Cardiac muscle cell (in vitro differentiated cells and primary cell): ENCODE data around the gene PRSS36. TPM values are rescaled to one million over a fixed set of nuclear protein-coding genes. Genes with fewer than 3 reads are reported as not detected.

Experiments
- DNase-seq, 2 donors: peaks; one replicate each; pipeline versions ENCODE4 v3.0.0 to v3.0.0-alpha.2; 2010 to 2017; ENCODE audit warnings: low read depth in 1 of 2, low spot score in 1 of 2
- H3K27ac ChIP-seq: fragments of 200-600 bp; sonication (generic); 2 replicates; pipeline ENCODE4 v1.5.1; 2016
- H3K27me3 ChIP-seq: fragments of 200-600 bp; sonication (generic); 2 replicates; pipeline ENCODE4 v1.6.0; 2016; ENCODE audit warnings: control low read depth
- H3K36me3 ChIP-seq: fragments of 200-600 bp; sonication (generic); 2 replicates; pipeline ENCODE4 v1.5.1; 2016; ENCODE audit warnings: control low read depth
- H3K4me1 ChIP-seq: fragments of 200-600 bp; sonication (generic); 2 replicates; pipeline ENCODE4 v1.8.1; 2017; ENCODE audit warnings: low read depth, mild to moderate bottlenecking, mixed run types
- H3K4me3 ChIP-seq: fragments of 200-600 bp; sonication (generic); 2 replicates; pipeline ENCODE4 v1.5.1; 2016; ENCODE audit warnings: mild to moderate bottlenecking
- H3K9me3 ChIP-seq: fragments of 200-600 bp; sonication (generic); 2 replicates; pipeline ENCODE4 v1.5.1; 2017; ENCODE audit warnings: low read depth, mild to moderate bottlenecking, control low read depth
- polyA plus RNA-seq: library from polyadenylated mRNA; unstranded; fragments of >200 nt; fragmentation: Nextera tagmentation; extraction: Ambion mirVana; gene quantifications from 2 replicates; pipeline ENCODE4 v1.2.1, GENCODE V29; 2016
- total RNA-seq: library from RNA; depleted of rRNA; stranded (reverse); fragments of >200 nt; gene quantifications from 2 replicates; pipeline ENCODE4 v1.2.3, GENCODE V29; 2016
- TF ChIP-seq, protein P1 (sequence below): IDR thresholded peaks from 2 replicates; pipeline ENCODE4 v1.5.1; 2012; ENCODE audit warnings: low read depth, mild to moderate bottlenecking, low read length

Gene PRSS36
- total and polyA plus RNA-seq, 2 experiments from 2014 or later = 0.63 to 1.8 TPM

DNA sequence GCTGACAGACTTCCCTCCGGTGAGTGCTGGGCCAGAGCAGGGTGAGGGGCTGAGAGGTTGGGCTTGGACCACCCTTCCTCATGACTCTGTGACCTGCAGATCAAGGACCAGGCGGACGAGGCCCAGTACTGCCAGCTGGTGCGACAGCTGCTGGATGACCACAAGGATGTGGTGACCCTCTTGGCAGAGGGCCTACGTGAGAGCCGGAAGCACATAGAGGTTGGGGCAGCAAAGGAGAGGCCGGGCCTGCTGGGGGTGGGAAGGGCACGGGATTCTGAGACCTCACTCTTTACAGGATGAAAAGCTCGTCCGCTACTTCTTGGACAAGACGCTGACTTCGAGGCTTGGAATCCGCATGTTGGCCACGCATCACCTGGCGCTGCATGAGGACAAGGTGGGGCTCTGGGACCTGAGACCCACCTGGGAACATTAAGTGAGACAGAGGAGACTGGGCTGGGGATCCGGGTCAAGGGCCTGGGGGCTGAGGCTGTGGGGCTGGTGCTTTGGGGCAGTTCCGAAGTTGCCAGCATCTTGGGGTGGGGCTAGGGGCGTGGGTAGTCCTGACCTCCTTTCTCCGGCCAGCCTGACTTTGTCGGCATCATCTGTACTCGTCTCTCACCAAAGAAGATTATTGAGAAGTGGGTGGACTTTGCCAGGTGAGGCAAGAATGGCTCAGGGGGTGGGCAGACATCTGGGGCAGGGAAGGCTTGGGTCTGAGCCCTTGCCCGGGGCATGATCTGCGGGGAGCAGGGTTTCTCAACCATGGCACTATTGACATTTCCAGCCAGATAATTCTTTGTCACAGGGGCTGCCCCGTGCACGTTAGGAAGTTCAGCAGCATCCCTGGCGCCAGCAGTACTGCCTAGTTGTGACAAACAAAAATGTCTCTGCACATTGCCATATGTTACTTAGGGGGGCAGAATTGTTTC, 39.5 kb downstream of the PRSS36 start:
- Histone ChIP-seq H3K36me3 (peaks cover 23% of the 10 kb centered on the region), H3K27ac (no peak overlapping the region), H3K4me1 (no peaks in the 10 kb centered on the region), H3K9me3 (no peaks in the 10 kb centered on the region), H3K27me3 (no peaks in the 10 kb centered on the region), H3K4me3 (no peak overlapping the region)
- DNase-seq = no peak
- TF ChIP-seq, protein P1, sequence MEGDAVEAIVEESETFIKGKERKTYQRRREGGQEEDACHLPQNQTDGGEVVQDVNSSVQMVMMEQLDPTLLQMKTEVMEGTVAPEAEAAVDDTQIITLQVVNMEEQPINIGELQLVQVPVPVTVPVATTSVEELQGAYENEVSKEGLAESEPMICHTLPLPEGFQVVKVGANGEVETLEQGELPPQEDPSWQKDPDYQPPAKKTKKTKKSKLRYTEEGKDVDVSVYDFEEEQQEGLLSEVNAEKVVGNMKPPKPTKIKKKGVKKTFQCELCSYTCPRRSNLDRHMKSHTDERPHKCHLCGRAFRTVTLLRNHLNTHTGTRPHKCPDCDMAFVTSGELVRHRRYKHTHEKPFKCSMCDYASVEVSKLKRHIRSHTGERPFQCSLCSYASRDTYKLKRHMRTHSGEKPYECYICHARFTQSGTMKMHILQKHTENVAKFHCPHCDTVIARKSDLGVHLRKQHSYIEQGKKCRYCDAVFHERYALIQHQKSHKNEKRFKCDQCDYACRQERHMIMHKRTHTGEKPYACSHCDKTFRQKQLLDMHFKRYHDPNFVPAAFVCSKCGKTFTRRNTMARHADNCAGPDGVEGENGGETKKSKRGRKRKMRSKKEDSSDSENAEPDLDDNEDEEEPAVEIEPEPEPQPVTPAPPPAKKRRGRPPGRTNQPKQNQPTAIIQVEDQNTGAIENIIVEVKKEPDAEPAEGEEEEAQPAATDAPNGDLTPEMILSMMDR = no peak

DNA sequence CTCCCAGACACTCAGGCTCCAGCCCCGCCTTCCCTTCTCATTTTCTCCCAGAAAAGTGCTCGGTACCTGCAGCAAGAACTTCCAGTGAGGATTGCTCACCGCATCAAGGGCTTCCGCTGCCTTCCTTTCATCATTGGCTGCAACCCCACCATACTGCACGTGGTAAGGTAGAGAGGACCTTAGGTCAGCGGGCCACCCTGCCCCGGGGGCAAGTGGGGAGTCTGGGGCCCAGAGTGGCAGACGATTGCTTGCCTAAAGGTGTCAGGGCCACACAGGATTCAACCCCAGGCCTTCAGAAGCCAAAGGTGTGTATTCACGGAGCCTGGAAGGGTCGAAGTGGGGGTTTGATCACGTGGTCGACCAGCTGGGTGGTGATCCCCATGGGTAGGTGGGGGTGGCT, 40.2 kb downstream of the PRSS36 start:
- DNase-seq = no peak
- no peak overlapping the region for H3K4me3 ChIP-seq
- no peak overlapping the region for H3K27ac ChIP-seq
- H3K27me3 ChIP-seq = no peaks in the 10 kb centered on the region
- H3K4me1 ChIP-seq = no peaks in the 10 kb centered on the region
- TF ChIP-seq, protein P1 = no peak
- H3K9me3 ChIP-seq = no peaks in the 10 kb centered on the region
- peaks cover 23% of the 10 kb centered on the region for H3K36me3 ChIP-seq

DNA sequence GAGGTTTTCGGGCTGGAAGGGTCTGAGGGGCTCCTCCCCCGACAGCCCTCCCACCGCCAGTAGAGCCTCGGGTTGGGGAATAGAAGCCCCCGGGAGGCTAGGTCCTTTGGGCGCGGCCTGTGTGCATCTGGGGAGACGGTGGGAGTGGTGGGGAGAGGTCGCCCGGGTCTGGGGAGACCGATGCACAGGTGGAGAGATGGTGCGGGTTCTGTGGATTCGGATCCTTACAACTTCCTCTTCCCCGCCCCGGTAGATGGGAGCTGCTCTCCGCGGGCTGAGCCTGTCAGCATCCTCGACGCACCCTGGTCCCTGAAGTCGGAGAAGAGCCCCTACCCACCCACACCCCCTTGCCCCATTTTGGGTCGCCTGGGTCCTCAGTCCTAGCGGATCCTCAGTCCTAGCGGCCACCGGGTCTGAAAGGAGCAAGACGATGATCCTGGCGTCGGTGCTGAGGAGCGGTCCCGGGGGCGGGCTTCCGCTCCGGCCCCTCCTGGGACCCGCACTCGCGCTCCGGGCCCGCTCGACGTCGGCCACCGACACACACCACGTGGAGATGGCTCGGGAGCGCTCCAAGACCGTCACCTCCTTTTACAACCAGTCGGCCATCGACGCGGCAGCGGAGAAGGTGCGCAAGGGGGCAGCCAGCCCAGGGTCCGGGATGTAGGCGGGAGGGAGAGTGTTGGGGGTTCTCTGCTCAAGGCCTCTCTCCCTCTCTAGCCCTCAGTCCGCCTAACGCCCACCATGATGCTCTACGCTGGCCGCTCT, 40.9 kb downstream of the PRSS36 start:
- peak overlapping the region; percentile 98 for H3K4me3 ChIP-seq
- no peak for DNase-seq
- TF ChIP-seq, protein P1 = no peak
- no peak overlapping the region for H3K27ac ChIP-seq
- H3K9me3 ChIP-seq = no peaks in the 10 kb centered on the region
- H3K27me3 ChIP-seq = no peaks in the 10 kb centered on the region
- peaks cover 23% of the 10 kb centered on the region for H3K36me3 ChIP-seq
- no peaks in the 10 kb centered on the region for H3K4me1 ChIP-seq

DNA sequence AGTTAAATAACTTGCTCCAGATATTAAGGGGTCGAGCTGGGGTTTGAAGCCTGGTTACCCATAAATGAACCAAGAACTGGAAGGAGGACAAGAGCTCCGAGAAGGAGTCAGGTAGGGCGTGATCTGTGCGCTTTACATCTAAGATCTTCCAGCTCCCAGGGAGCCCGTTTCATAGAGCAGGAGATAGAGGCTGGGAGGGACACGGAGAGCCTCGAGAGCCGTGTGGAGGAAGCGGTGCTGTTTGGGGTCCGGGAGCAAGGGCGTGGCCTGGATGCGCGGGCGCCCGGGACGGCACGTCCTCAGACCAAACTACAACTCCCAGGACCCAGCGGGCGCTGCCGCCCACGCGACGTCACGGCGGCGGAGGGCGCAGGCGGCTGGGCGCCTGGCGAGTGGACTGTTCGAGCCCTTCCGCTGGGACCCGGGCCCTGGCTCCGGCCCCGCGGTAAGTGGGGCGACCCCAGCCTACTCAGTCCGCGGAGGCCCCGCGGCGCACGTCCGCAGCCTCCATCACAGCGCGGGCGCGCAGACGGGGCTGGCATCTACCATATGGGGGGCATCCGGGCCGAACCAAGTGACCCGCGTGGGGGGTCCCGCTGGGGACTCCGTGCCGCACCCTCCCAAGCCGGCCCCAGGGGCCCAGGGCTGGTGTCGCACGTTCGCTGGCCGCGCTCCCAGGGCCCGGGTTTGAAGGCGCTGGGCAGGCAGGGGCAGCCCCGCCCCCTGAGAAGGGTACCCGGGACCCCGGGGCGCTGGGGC, 41.7 kb downstream of the PRSS36 start, which contains the start of gene BCKDK:
TSS of gene BCKDK (plus strand) at position 352 of the 759 bp plus-strand sequence. CDS start 838 bp downstream, outside the sequence.
- H3K36me3 ChIP-seq = peaks cover 23% of the 10 kb centered on the region
- TF ChIP-seq, protein P1 = no peak
- DNase-seq = peak; percentile 74 to 79

DNA sequence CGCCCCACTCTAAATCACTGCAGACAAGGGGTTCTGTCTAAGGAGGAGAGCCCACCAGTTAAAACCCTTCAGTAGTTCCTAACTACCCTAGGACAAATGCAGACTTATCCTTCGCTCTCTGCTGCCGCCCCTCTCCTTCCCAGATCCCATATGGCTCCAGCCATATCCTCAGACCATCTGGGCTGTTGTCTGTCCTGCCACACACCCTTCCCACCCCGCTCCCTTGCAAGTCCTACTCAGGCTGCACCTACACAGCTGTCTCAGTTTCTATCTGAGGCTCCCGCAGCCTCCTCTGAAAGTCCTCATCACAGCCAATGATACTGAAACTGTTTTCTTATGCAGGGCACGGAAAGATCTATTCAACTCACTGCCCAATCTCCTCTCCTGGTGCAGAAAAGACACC, 42.4 kb downstream of the PRSS36 start:
- Histone ChIP-seq H3K9me3 (no peaks in the 10 kb centered on the region), H3K4me1 (no peaks in the 10 kb centered on the region), H3K27me3 (no peaks in the 10 kb centered on the region), H3K27ac (no peak overlapping the region), H3K4me3 (no peak overlapping the region), H3K36me3 (peaks cover 23% of the 10 kb centered on the region)
- no peak for DNase-seq
- TF ChIP-seq, protein P1 = no peak

More for the DNA sequence above, 41.7 kb downstream of the PRSS36 start, which contains the start of gene BCKDK:
- H3K27ac ChIP-seq = no peak within 1 kb of the TSS
- no peaks in the 10 kb centered on the region for H3K27me3 ChIP-seq
- peak within 1 kb of the TSS; percentile 98 for H3K4me3 ChIP-seq
- H3K4me1 ChIP-seq = no peaks in the 10 kb centered on the region
- H3K9me3 ChIP-seq = no peaks in the 10 kb centered on the region
